GM12878 (cell line): ENCODE data around the gene EVI5L. TPM values are rescaled to one million over a fixed set of nuclear protein-coding genes. Genes with fewer than 3 reads are reported as not detected.

Source experiments
- ATAC-seq: fragments of 200-7000 bp; cut with Tn5 transposase; 3 replicates; pipeline ENCODE4 v1.9.1; 2020; ENCODE audit warnings: mild to moderate bottlenecking, moderate library complexity
- BruUV-seq: library from RNA; stranded (reverse); fragments of 400-500 nt; replicated peaks from 2 replicates; lab custom pipeline; 2021; lab: Mats Ljungman, UMichigan
- CTCF ChIA-PET: fragments of 300-600 bp; sonication (Branson Sonifier 250); formaldehyde crosslinking; extraction: SDS; loops from one replicate; lab custom pipeline; 2021; ENCODE audit warnings: inconsistent platforms; lab: Yijun Ruan, JAX
- POLR2A ChIA-PET: fragments of 350-600 bp; formaldehyde crosslinking; extraction: SDS; loops from one replicate; lab custom pipeline; 2021; ENCODE audit warnings: inconsistent platforms; lab: Charles Lee
- RAD21 ChIA-PET: fragments of 300-600 bp; sonication (Branson Sonifier 250); formaldehyde crosslinking; loops from one replicate; lab custom pipeline; 2023; ENCODE audit warnings: antibody characterized with exemption; ENCODE audit not compliant: unreplicated experiment; lab: Charles Lee
- SMC1A ChIA-PET: fragments of 300-600 bp; sonication (Branson Sonifier 250); formaldehyde crosslinking; loops from one replicate; lab custom pipeline; 2023; ENCODE audit not compliant: unreplicated experiment, uncharacterized antibody; lab: Charles Lee
- DNase-seq: peaks from one replicate; pipeline ENCODE4 v3.0.0-alpha.2; 2011; ENCODE audit warnings: low read depth, low spot score
- FAIRE-seq: peaks from 3 replicates; lab custom pipeline; 2011; peaks lifted over from hg19 to GRCh38; lab: Jason Lieb, UNC
- H2AFZ ChIP-seq: 2 replicates; pipeline ENCODE4 v1.6.0; 2011; ENCODE audit warnings: low read depth, low read length, control low read depth; ENCODE audit not compliant: control insufficient read depth
- H3K27ac ChIP-seq: 2 replicates; pipeline ENCODE4 v1.5.1; 2011; ENCODE audit warnings: control low read depth; ENCODE audit not compliant: control insufficient read depth, insufficient read depth
- H3K27me3 ChIP-seq, 2 experiments: replicated peaks in 1 of 2; 2 replicates each; pipeline versions ENCODE4 v1.6.0 to v1.6.1; 2011; ENCODE audit warnings: low read length in 1 of 2; ENCODE audit not compliant: control insufficient read depth in 2 of 2, insufficient read depth in 2 of 2
- H3K36me3 ChIP-seq, 2 experiments: 2 replicates each; pipeline ENCODE4 v1.5.1; 2011; ENCODE audit warnings: low read length in 1 of 2; ENCODE audit not compliant: control insufficient read depth in 2 of 2, insufficient read depth in 2 of 2
- H3K4me1 ChIP-seq: 2 replicates; pipeline ENCODE4 v1.6.1; 2011; ENCODE audit warnings: mild to moderate bottlenecking, low read length, moderate library complexity, mixed read lengths; ENCODE audit not compliant: control insufficient read depth, insufficient read depth
- H3K4me2 ChIP-seq: 2 replicates; pipeline ENCODE4 v1.6.0; 2011; ENCODE audit warnings: control low read depth; ENCODE audit not compliant: control insufficient read depth, insufficient read depth
- H3K4me3 ChIP-seq: fragments of 200-600 bp; sonication (generic); 2 replicates; pipeline ENCODE4 v1.5.1; 2016
- H3K79me2 ChIP-seq: 2 replicates; pipeline ENCODE4 v1.6.0; 2011; ENCODE audit warnings: low read length; ENCODE audit not compliant: control insufficient read depth, insufficient read depth
- H3K9ac ChIP-seq: 2 replicates; pipeline ENCODE4 v1.8.0; 2011; ENCODE audit warnings: low read length, control low read depth, mixed read lengths; ENCODE audit not compliant: control insufficient read depth, insufficient read depth
- H3K9me3 ChIP-seq: replicated peaks from 3 replicates; pipeline ENCODE4 v1.5.1; 2011; ENCODE audit warnings: mild to moderate bottlenecking, low read length; ENCODE audit not compliant: control insufficient read depth, insufficient read depth
- H4K20me1 ChIP-seq: 2 replicates; pipeline ENCODE4 v1.6.0; 2011; ENCODE audit not compliant: control insufficient read depth, insufficient read depth
- BHLHE40 ChIP-seq, 2 experiments: fragments of 450-650 bp in 1 of 2; IDR thresholded peaks; 2 replicates each; pipeline ENCODE4 v1.6.1; 2011 to 2017; ENCODE audit warnings: low read depth in 2 of 2, borderline replicate concordance in 1 of 2, improper control_type of control experiment in 1 of 2, low read length in 1 of 2, mild to moderate bottlenecking in 1 of 2
- CREB1 ChIP-seq: IDR thresholded peaks from 2 replicates; pipeline ENCODE4 v1.6.1; 2012; ENCODE audit warnings: low read depth, mild to moderate bottlenecking, inconsistent platforms
- HCFC1 ChIP-seq: fragments of 150-350 bp; IDR thresholded peaks from 2 replicates; pipeline ENCODE4 v1.6.1; 2014; ENCODE audit warnings: low read length
- HSF1 ChIP-seq: fragments of 150-350 bp; IDR thresholded peaks from 2 replicates; pipeline ENCODE4 v1.6.1; 2014; ENCODE audit warnings: mild to moderate bottlenecking, low read depth, low read length
- IKZF1 ChIP-seq: fragments of 450-650 bp; conservative IDR thresholded peaks from 2 replicates; pipeline ENCODE4 v1.6.1; 2017; ENCODE audit warnings: antibody characterized with exemption, mild to moderate bottlenecking
- NFYA ChIP-seq: IDR thresholded peaks from 2 replicates; pipeline ENCODE4 v1.6.1; 2011; ENCODE audit warnings: low read depth, mild to moderate bottlenecking, low read length, improper control_type of control experiment, borderline replicate concordance
- USF2 ChIP-seq: IDR thresholded peaks from 2 replicates; pipeline ENCODE4 v1.6.1; 2011; ENCODE audit warnings: low read depth, low read length, improper control_type of control experiment, borderline replicate concordance
- ZBTB33 ChIP-seq: fragments of 450-650 bp; IDR thresholded peaks from 2 replicates; pipeline ENCODE4 v1.6.1; 2017; ENCODE audit warnings: mild to moderate bottlenecking
- ZNF592 ChIP-seq: fragments of 450-650 bp; IDR thresholded peaks from 2 replicates; pipeline ENCODE4 v1.6.1; 2017; ENCODE audit warnings: mild to moderate bottlenecking, moderate library complexity
- WGBS: methylation state at CpG from one replicate; pipeline ENCODE4 v1.1.6; 2016; ENCODE audit warnings: low lambda C conversion rate; ENCODE audit not compliant: insufficient replicate concordance, insufficient coverage; ENCODE audit errors: missing lambda C conversion rate; 5-methylcytosine and 5-hydroxymethylcytosine counted together
- in situ Hi-C: fragments of 300-500 bp; cut with MboI; formaldehyde crosslinking; loops from 9 replicates; pipeline ENCODE4 v1.14.3; 2018; ENCODE audit warnings: mixed read lengths
- intact Hi-C: fragments of 100-400 bp; cut with micrococcal nuclease; formaldehyde crosslinking; loops from one replicate; pipeline ENCODE4 v1.14.2; 2022; ENCODE audit not compliant: unreplicated experiment
- polyA plus RNA-seq, 11 experiments: library from polyadenylated mRNA; depleted of rRNA in 4 of 11; unstranded in 6 of 11; stranded (reverse) in 5 of 11; fragments of >200 nt; fragmentation: Nextera tagmentation in 4 of 11; fragmentation: Illumina TruSeq in 1 of 11; extraction: Ambion mirVana in 4 of 11; extraction: Trizol in 1 of 11; gene quantifications; 1 replicate in 1 of 11; 2 replicates in 10 of 11; pipeline versions ENCODE4 v1.2.1 to v1.2.3, GENCODE V29; 2011 to 2016; ENCODE audit warnings: inconsistent platforms in 2 of 11, missing spikeins in 2 of 11, low read depth in 1 of 11
- total RNA-seq, 4 experiments: library from RNA; depleted of rRNA in 3 of 4; stranded (reverse); fragments of >200 nt in 3 of 4; fragmentation: Illumina TruSeq in 1 of 4; extraction: Trizol in 1 of 4; gene quantifications; 2 replicates each; pipeline versions ENCODE4 v1.2.1 to v1.2.3, GENCODE V29; 2013 to 2021

EVI5L gene
- total and polyA plus RNA-seq, 10 of the 15 experiments (the other 5 are each of a cell fraction or from before 2014, with no cell fraction given), result 0.23 to 13.8 (median 5.0) TPM

GRCh38 chr19:7900931-7901330 is 70.9 kb downstream of the EVI5L start (continued):
- no peak for TF ChIP-seq HSF1
- TF ChIP-seq CREB1, result no peak
- TF ChIP-seq ZBTB33, result no peak

GRCh38 chr19:7901337-7901736 is 71.3 kb downstream of the EVI5L start:
- RAD21 ChIA-PET, result interaction anchor here (1.2 to 1.9 kb wide), 2 partner anchors 20 to 333 kb away, joined by 3 to 4 read pairs; no protein-coding TSS in a partner anchor
- Histone ChIP-seq H3K4me1 (peaks cover 14% of the 10 kb centered on the region), H3K4me2 (no peak overlapping the region), H4K20me1 (peaks cover 9% of the 10 kb centered on the region; the same call in 1 of the 2 replicates), H3K9me3 (no peaks in the 10 kb centered on the region), H3K9ac (no peak overlapping the region), H2AFZ (no peak overlapping the region)
- CTCF ChIA-PET, result interaction anchor here (0.6 to 3.3 kb wide), 6 partner anchors 11 to 39 kb away, joined by 3 to 8 read pairs (median 3); partner anchors contain the start of gene SNAPC2
- FAIRE-seq (no peak), ATAC-seq (no peak)
- POLR2A ChIA-PET, result interaction anchor here (0.7 kb wide), 1 partner anchor 101 kb away, joined by 3 read pairs; no protein-coding TSS in a partner anchor
- BruUV-seq, result no TSS peak
- TF ChIP-seq ZNF592 (no peak), NFYA (no peak), HCFC1 (no peak), IKZF1 (no peak), BHLHE40 (IDR thresholded peaks at IDR 0.05; ENCODE audit: borderline replicate concordance in 1 of 2, low read depth in 2 of 2, low read length in 1 of 2) (no peak), USF2 (no peak)
- TF ChIP-seq, all 136 proteins: peak for 0
- 84% methylated on average over 7 of the region's 7 CpGs for WGBS
- Histone ChIP-seq H3K27ac (no peak overlapping the region), H3K36me3 (no peaks in the 10 kb centered on the region), H3K4me3 (no peak overlapping the region), H3K79me2 (peaks cover 31% of the 10 kb centered on the region), H3K27me3 (no peaks in the 10 kb centered on the region)
- SMC1A ChIA-PET, result no interaction called here
- intact Hi-C loops (loop anchor here (10.0 kb wide), 1 partner anchor 217 kb away; the partner anchor contains the start of gene TRAPPC5), in situ Hi-C loops (no loop called here)
- no peak for DNase-seq
